Measurements from ENCODE around the gene PLXNA1.

- TF ChIP-seq CTCF (IDR thresholded peaks at IDR 0.05) (no peak), POLR2AphosphoS5 (IDR thresholded peaks at IDR 0.05) (no peak)
Observed at GRCh38 chr3:127025456-127025855, 42.5 kb downstream of the PLXNA1 start.

Data from transverse colon (tissue), 4 donors.